ENCODE measurements around the gene ARL15. TPM values are rescaled to one million over a fixed set of nuclear protein-coding genes. Genes with fewer than 3 reads are reported as not detected.
"Not testable (repeated sequence)": the region's sequence is repeated elsewhere in the genome, so short reads cannot be mapped to it uniquely, and the experiment has no call there.

The ARL15 gene
- total RNA-seq = 10 to 100 TPM; 12.0 to 13.0 TPM

- peaks cover 20 to 28% of the 10 kb centered on the region in 2 donors for H3K4me1 Mint-ChIP-seq (ENCODE audit: low read depth in 2 of 2)
- ATAC-seq (peak; percentile 98), DNase-seq (ENCODE audit: low spot score) (peak; percentile 98)
- H3K27ac Mint-ChIP-seq = peak within 1 kb of the TSS; percentile 80 to 93
- no peaks in the 10 kb centered on the region for H3K9me3 Mint-ChIP-seq
- peaks cover 3 to 5% of the 10 kb centered on the region in 2 donors for H3K27me3 Mint-ChIP-seq
- no peaks in the 10 kb centered on the region for H3K36me3 Mint-ChIP-seq
- H3K4me3 Mint-ChIP-seq = peak within 1 kb of the TSS; percentile 91
These were observed at the start of gene ARL15 for GRCh38 chr5:54310433-54311175. ARL15 (minus strand) TSS chr5:54310573.

- peaks cover 3% of the 10 kb centered on the region for H3K9me3 Mint-ChIP-seq
- ATAC-seq (no peak), DNase-seq (ENCODE audit: low spot score) (no peak)
- no peak overlapping the region for H3K27ac Mint-ChIP-seq
- peaks cover 27 to 54% of the 10 kb centered on the region in 2 donors for H3K27me3 Mint-ChIP-seq
- peaks cover 10% of the 10 kb centered on the region for H3K36me3 Mint-ChIP-seq
- no peak overlapping the region for H3K4me3 Mint-ChIP-seq
- no peaks in the 10 kb centered on the region for H3K4me1 Mint-ChIP-seq (ENCODE audit: low read depth in 2 of 2)
These were observed 49.7 kb upstream of the ARL15 start for GRCh38 chr5:54360089-54360488.

GRCh38 chr5:54357408-54358058, 47.2 kb upstream of the ARL15 start:
- H3K4me1 Mint-ChIP-seq (ENCODE audit: low read depth in 2 of 2) = no peaks in the 10 kb centered on the region
- ATAC-seq (no peak), DNase-seq (ENCODE audit: low spot score) (no peak)
- peaks cover 24 to 54% of the 10 kb centered on the region in 2 donors for H3K27me3 Mint-ChIP-seq
- peaks cover 22% of the 10 kb centered on the region for H3K36me3 Mint-ChIP-seq
- no peak overlapping the region for H3K27ac Mint-ChIP-seq
- no peak overlapping the region for H3K4me3 Mint-ChIP-seq
- peaks cover 10% of the 10 kb centered on the region for H3K9me3 Mint-ChIP-seq

- not testable (repeated sequence) for DNase-seq (ENCODE audit: low spot score); H3K4me1 Mint-ChIP-seq (ENCODE audit: low read depth in 2 of 2); ATAC-seq; H3K4me3 Mint-ChIP-seq; H3K27ac Mint-ChIP-seq
- peaks cover 22% of the 10 kb centered on the region for H3K36me3 Mint-ChIP-seq
- H3K9me3 Mint-ChIP-seq = peaks cover 10% of the 10 kb centered on the region
- H3K27me3 Mint-ChIP-seq = peaks cover 15 to 33% of the 10 kb centered on the region in 2 donors
These were observed 43.7 kb upstream of the ARL15 start for GRCh38 chr5:54353933-54354564.

GRCh38 chr5:54352580-54352979, 42.2 kb upstream of the ARL15 start:
- ATAC-seq; H3K27ac Mint-ChIP-seq; DNase-seq (ENCODE audit: low spot score); H3K4me1 Mint-ChIP-seq (ENCODE audit: low read depth in 2 of 2); H3K4me3 Mint-ChIP-seq: not testable (repeated sequence)
- H3K9me3 Mint-ChIP-seq = peaks cover 10% of the 10 kb centered on the region
- peaks cover 22% of the 10 kb centered on the region for H3K36me3 Mint-ChIP-seq
- peaks cover 15 to 30% of the 10 kb centered on the region in 2 donors for H3K27me3 Mint-ChIP-seq

- no peaks in the 10 kb centered on the region for H3K4me1 Mint-ChIP-seq (ENCODE audit: low read depth in 2 of 2)
- DNase-seq (ENCODE audit: low spot score) (no peak), ATAC-seq (no peak)
- no peaks in the 10 kb centered on the region for H3K9me3 Mint-ChIP-seq
- no peak overlapping the region for H3K27ac Mint-ChIP-seq
- H3K4me3 Mint-ChIP-seq = no peak overlapping the region
- H3K27me3 Mint-ChIP-seq = peaks cover 14 to 26% of the 10 kb centered on the region in 2 donors
- peaks cover 9% of the 10 kb centered on the region for H3K36me3 Mint-ChIP-seq
These were observed 37.0 kb upstream of the ARL15 start for GRCh38 chr5:54347221-54347865.

GRCh38 chr5:54344653-54345052, 34.3 kb upstream of the ARL15 start:
- Mint-ChIP-seq H3K4me1 (ENCODE audit: low read depth in 2 of 2) (no peaks in the 10 kb centered on the region), H3K36me3 (peaks cover 9% of the 10 kb centered on the region), H3K9me3 (no peaks in the 10 kb centered on the region), H3K27me3 (peaks cover 14 to 26% of the 10 kb centered on the region in 2 donors), H3K27ac (no peak overlapping the region), H3K4me3 (no peak overlapping the region)
- DNase-seq (ENCODE audit: low spot score) (no peak), ATAC-seq (no peak)

GRCh38 chr5:54341971-54342370, 31.6 kb upstream of the ARL15 start:
- Mint-ChIP-seq H3K27me3 (peaks cover 24 to 37% of the 10 kb centered on the region in 2 donors), H3K9me3 (no peaks in the 10 kb centered on the region), H3K36me3 (peaks cover 12% of the 10 kb centered on the region), H3K27ac (no peak overlapping the region), H3K4me1 (ENCODE audit: low read depth in 2 of 2) (no peaks in the 10 kb centered on the region), H3K4me3 (no peak overlapping the region)
- ATAC-seq = no peak
- no peak for DNase-seq (ENCODE audit: low spot score)

- H3K36me3 Mint-ChIP-seq = peaks cover 25% of the 10 kb centered on the region
- no peak overlapping the region for H3K27ac Mint-ChIP-seq
- no peak overlapping the region for H3K4me3 Mint-ChIP-seq
- DNase-seq (ENCODE audit: low spot score) (no peak), ATAC-seq (no peak)
- H3K4me1 Mint-ChIP-seq (ENCODE audit: low read depth in 2 of 2) = no peaks in the 10 kb centered on the region
- peaks cover 8% of the 10 kb centered on the region for H3K9me3 Mint-ChIP-seq
- H3K27me3 Mint-ChIP-seq = peaks cover 26 to 42% of the 10 kb centered on the region in 2 donors
These were observed 27.1 kb upstream of the ARL15 start for GRCh38 chr5:54337523-54337922.

- Mint-ChIP-seq H3K36me3 (peaks cover 19% of the 10 kb centered on the region), H3K27me3 (peaks cover 37 to 58% of the 10 kb centered on the region in 2 donors), H3K4me1 (ENCODE audit: low read depth in 2 of 2) (no peaks in the 10 kb centered on the region), H3K4me3 (no peak overlapping the region), H3K27ac (no peak overlapping the region), H3K9me3 (peaks cover 8% of the 10 kb centered on the region)
- DNase-seq (ENCODE audit: low spot score) (no peak), ATAC-seq (no peak)
These were observed 22.3 kb upstream of the ARL15 start for GRCh38 chr5:54332720-54333119.

GRCh38 chr5:54329731-54330709, 19.6 kb upstream of the ARL15 start:
- H3K27ac Mint-ChIP-seq = no peak overlapping the region
- no peaks in the 10 kb centered on the region for H3K4me1 Mint-ChIP-seq (ENCODE audit: low read depth in 2 of 2)
- peaks cover 39 to 51% of the 10 kb centered on the region in 2 donors for H3K27me3 Mint-ChIP-seq
- H3K4me3 Mint-ChIP-seq = no peak overlapping the region
- ATAC-seq (no peak), DNase-seq (ENCODE audit: low spot score) (no peak)
- H3K9me3 Mint-ChIP-seq = peaks cover 4% of the 10 kb centered on the region
- peaks cover 7% of the 10 kb centered on the region for H3K36me3 Mint-ChIP-seq

- Mint-ChIP-seq H3K36me3 (no peaks in the 10 kb centered on the region), H3K27me3 (peaks cover 31 to 49% of the 10 kb centered on the region in 2 donors), H3K27ac (no peak overlapping the region), H3K4me1 (ENCODE audit: low read depth in 2 of 2) (no peaks in the 10 kb centered on the region), H3K4me3 (no peak overlapping the region), H3K9me3 (no peaks in the 10 kb centered on the region)
- DNase-seq (ENCODE audit: low spot score) (no peak), ATAC-seq (no peak)
These were observed 16.4 kb upstream of the ARL15 start for GRCh38 chr5:54326662-54327270.
